BLaER1 treated with 17β-estradiol and CSF1 and Interleukin-3, amounts not matched to agents 10 nM and 100 nM (cell line): ENCODE data around the gene C2.
A peak's percentile ranks its signal among the peaks of the same experiment; 100 is the strongest.
"Not testable (repeated sequence)": the region's sequence is repeated elsewhere in the genome, so short reads cannot be mapped to it uniquely, and the experiment has no call there.

Experiments used
- H3K27ac ChIP-seq, 11 experiments: shearing (Covaris generic); formaldehyde crosslinking; 2 replicates each; pipeline ENCODE4 v1.8.1; 2022
- H3K27me3 ChIP-seq, 11 experiments: shearing (Covaris generic); formaldehyde crosslinking; 2 replicates each; pipeline ENCODE4 v1.8.1; 2022
- H3K36me3 ChIP-seq, 11 experiments: shearing (Covaris generic); formaldehyde crosslinking; 2 replicates each; pipeline ENCODE4 v1.8.1; 2022
- H3K4me1 ChIP-seq, 10 experiments: shearing (Covaris generic); formaldehyde crosslinking; 2 replicates each; pipeline ENCODE4 v1.8.1; 2022
- H3K4me2 ChIP-seq, 11 experiments: shearing (Covaris generic); formaldehyde crosslinking; 2 replicates each; pipeline ENCODE4 v1.8.1; 2022
- H3K4me3 ChIP-seq, 10 experiments: shearing (Covaris generic); formaldehyde crosslinking; 2 replicates each; pipeline ENCODE4 v1.8.1; 2022
- H3K9ac ChIP-seq, 11 experiments: shearing (Covaris generic); formaldehyde crosslinking; 2 replicates each; pipeline ENCODE4 v1.8.1; 2022
- H3K9me3 ChIP-seq, 11 experiments: shearing (Covaris generic); formaldehyde crosslinking; replicated peaks in 1 of 11; 2 replicates each; pipeline ENCODE4 v1.8.1; 2022
- H4K20me1 ChIP-seq, 11 experiments: shearing (Covaris generic); formaldehyde crosslinking; 2 replicates each; pipeline ENCODE4 v1.8.1; 2022
- Cebpa-rat ChIP-seq, 11 experiments: shearing (Covaris generic); IDR thresholded peaks; 2 replicates each; pipeline ENCODE4 v1.8.1; 2022

C2 gene

GRCh38 chr6:31901953-31902643 is 25.4 kb upstream of the C2 start, which contains the start of gene ZBTB12:
ZBTB12 (minus strand) TSS chr6:31902086; CDS start chr6:31901305, 781 bp downstream.
- Histone ChIP-seq H4K20me1 (no peaks in the 10 kb centered on the region; a peak in 2 of 22 replicates), H3K27ac (peak within 1 kb of the TSS; percentile 68 to 91 (median 79)), H3K36me3 (no peaks in the 10 kb centered on the region), H3K9me3 (no peaks in the 10 kb centered on the region), H3K4me2 (peak within 1 kb of the TSS; percentile 74 to 94 (median 87)), H3K4me3 (peak within 1 kb of the TSS; percentile 63 to 77 (median 68)), H3K27me3 (no peaks in the 10 kb centered on the region), H3K4me1 (peaks cover 39 to 69% (median 59%) of the 10 kb centered on the region in 10 experiments), H3K9ac (peak within 1 kb of the TSS; percentile 74 to 91 (median 82))
- TF ChIP-seq Cebpa-rat (IDR thresholded peaks at IDR 0.05): no peak

GRCh38 chr6:31903957-31904356 is 23.6 kb upstream of the C2 start:
- Histone ChIP-seq H3K4me1 (peaks cover 31 to 80% (median 65%) of the 10 kb centered on the region in 10 experiments), H3K27me3 (no peaks in the 10 kb centered on the region), H3K27ac (no peak overlapping the region), H3K4me3 (no peak overlapping the region), H3K9ac (no peak overlapping the region), H3K9me3 (no peaks in the 10 kb centered on the region), H3K36me3 (no peaks in the 10 kb centered on the region), H3K4me2 (peak overlapping the region in 5 of 11 experiments; percentile 27 to 90 (median 88); a peak in 7 of 22 replicates), H4K20me1 (no peaks in the 10 kb centered on the region; a peak in 2 of 22 replicates)
- TF ChIP-seq Cebpa-rat (IDR thresholded peaks at IDR 0.05): no peak

DNA sequence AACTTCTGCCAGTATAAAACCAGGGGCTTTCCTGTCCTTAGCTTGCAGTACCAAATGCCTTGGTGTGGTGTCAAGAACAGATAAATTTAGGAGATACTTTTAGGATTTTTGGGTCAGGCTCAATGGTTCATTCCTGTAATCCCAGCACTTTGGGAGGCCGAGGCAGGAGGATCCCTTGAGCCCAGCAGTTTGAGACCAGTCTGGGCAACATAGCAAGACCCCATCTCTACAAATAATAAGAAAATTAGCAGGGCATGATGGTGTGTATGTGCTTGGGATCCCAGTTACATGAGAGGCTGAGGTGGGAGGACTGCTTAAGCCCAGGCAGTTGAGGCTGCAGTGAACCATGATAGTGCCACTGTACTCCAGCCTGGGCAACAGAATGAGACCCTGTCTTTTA is 22.5 kb upstream of the C2 start:
- Histone ChIP-seq H3K9ac (no peak overlapping the region), H3K4me3 (no peak overlapping the region), H3K27me3 (no peaks in the 10 kb centered on the region), H3K9me3 (no peaks in the 10 kb centered on the region), H3K27ac (no peak overlapping the region), H3K36me3 (no peaks in the 10 kb centered on the region), H4K20me1 (no peaks in the 10 kb centered on the region; a peak in 1 of 22 replicates), H3K4me2 (no peak overlapping the region), H3K4me1 (peaks cover 20 to 80% (median 57%) of the 10 kb centered on the region in 10 experiments)
- no peak for TF ChIP-seq Cebpa-rat (IDR thresholded peaks at IDR 0.05)

- Histone ChIP-seq H3K4me2 (peak overlapping the region in 9 of 11 experiments; percentile 5 to 78 (median 60); a peak in 15 of 22 replicates), H3K4me3 (no peak overlapping the region)
These were observed 21.4 kb upstream of the C2 start for GRCh38 chr6:31906122-31906521.

GRCh38 chr6:31906727-31907126 is 20.8 kb upstream of the C2 start:
- H3K36me3 ChIP-seq, H3K4me3 ChIP-seq, H3K27me3 ChIP-seq, H3K9me3 ChIP-seq, H4K20me1 ChIP-seq: not testable (repeated sequence)
- Histone ChIP-seq H3K4me2 (peak overlapping the region in 10 of 11 experiments; percentile 18 to 78 (median 54); a peak in 17 of 22 replicates), H3K4me1 (peaks cover 13 to 85% (median 65%) of the 10 kb centered on the region in 10 experiments), H3K27ac (peak overlapping the region in 6 of 11 experiments; percentile 29 to 60 (median 44); a peak in 8 of 22 replicates), H3K9ac (peak overlapping the region in 2 of 11 experiments; percentile 0 to 11; a peak in 3 of 22 replicates)

More at GRCh38 chr6:31906122-31906521, 21.4 kb upstream of the C2 start:
- Histone ChIP-seq H3K36me3 (no peaks in the 10 kb centered on the region), H3K27me3 (no peaks in the 10 kb centered on the region), H3K4me1 (peaks cover 16 to 82% (median 64%) of the 10 kb centered on the region in 10 experiments), H3K27ac (peak overlapping the region in 4 of 11 experiments; percentile 4 to 60 (median 44); a peak in 4 of 22 replicates), H3K9ac (0 out of 22 replicates have a peak overlapping the region, but pooled peaks of 2 of the 11 experiments have one; percentile 0 to 11), H3K9me3 (no peaks in the 10 kb centered on the region), H4K20me1 (no peaks in the 10 kb centered on the region)
- TF ChIP-seq Cebpa-rat (IDR thresholded peaks at IDR 0.05): no peak

GRCh38 chr6:31907158-31907813 is 20.2 kb upstream of the C2 start:
- Histone ChIP-seq H3K27ac (peak overlapping the region in 8 of 11 experiments; percentile 40 to 60 (median 44); a peak in 15 of 22 replicates), H4K20me1 (no peaks in the 10 kb centered on the region), H3K4me3 (no peak overlapping the region), H3K9me3 (no peaks in the 10 kb centered on the region), H3K4me2 (peak overlapping the region; percentile 18 to 78 (median 60); a peak in 20 of 22 replicates), H3K36me3 (no peaks in the 10 kb centered on the region), H3K9ac (peak overlapping the region in 3 of 11 experiments; percentile 11 to 17 (median 15); a peak in 4 of 22 replicates), H3K4me1 (peaks cover 13 to 89% (median 68%) of the 10 kb centered on the region in 10 experiments), H3K27me3 (no peaks in the 10 kb centered on the region)
- peak in 10 of 11 experiments; percentile 47 to 94 (median 83); a peak in 17 of 22 replicates for TF ChIP-seq Cebpa-rat (IDR thresholded peaks at IDR 0.05)

DNA sequence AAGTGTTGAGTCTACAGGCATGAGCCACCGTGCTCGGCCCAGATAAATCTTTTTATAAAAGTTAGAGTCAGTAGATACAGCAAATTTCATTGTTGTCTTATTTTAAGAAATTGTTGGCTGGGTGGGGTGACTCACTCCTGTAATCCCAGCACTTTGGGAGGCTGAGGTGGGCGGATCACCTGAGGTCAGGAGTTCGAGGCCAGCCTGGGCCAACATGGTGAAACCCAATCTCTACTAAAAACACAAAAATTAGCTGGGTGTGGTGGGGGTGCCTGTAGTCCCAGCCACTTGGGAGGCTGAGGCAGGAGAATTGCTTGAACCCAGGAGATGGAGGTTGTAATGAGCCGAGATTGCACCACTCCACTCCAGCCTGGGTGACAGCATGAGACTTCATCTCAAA is 19.3 kb upstream of the C2 start:
- H3K36me3 ChIP-seq, H3K27me3 ChIP-seq, H3K9me3 ChIP-seq, H4K20me1 ChIP-seq, H3K4me3 ChIP-seq, H3K9ac ChIP-seq: not testable (repeated sequence)
- Histone ChIP-seq H3K4me2 (peak overlapping the region in 7 of 11 experiments; percentile 7 to 78 (median 62); a peak in 11 of 22 replicates), H3K27ac (peak overlapping the region in 8 of 11 experiments; percentile 40 to 60 (median 44); a peak in 15 of 22 replicates), H3K4me1 (peaks cover 3 to 82% (median 59%) of the 10 kb centered on the region in 10 experiments; a peak in 19 of 20 replicates)

DNA sequence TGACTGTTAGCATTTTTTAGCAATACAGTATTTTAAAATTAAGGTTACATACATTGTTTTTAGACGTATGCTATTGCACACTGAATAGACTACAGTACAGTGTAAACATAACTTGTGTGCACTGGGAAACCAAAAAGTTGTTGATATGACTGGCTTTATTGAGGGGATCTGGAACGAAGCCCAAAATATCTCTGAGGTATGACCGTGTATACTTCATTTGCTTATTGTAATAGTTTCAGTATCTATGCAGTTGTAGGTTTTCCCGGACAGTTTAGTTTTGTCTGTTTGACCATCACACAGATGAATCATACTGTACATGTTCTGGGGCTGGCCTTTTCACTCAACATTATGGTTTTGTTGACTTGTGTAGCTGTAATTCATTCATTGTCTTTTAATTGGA is 18.7 kb upstream of the C2 start:
- Histone ChIP-seq H3K4me3 (no peak overlapping the region), H3K9ac (no peak overlapping the region), H3K27me3 (no peaks in the 10 kb centered on the region), H3K4me2 (peak overlapping the region in 3 of 11 experiments; percentile 20 to 78 (median 76); a peak in 4 of 22 replicates), H3K4me1 (peaks cover 0 to 77% (median 54%) of the 10 kb centered on the region in 10 experiments; a peak in 18 of 20 replicates), H3K36me3 (no peaks in the 10 kb centered on the region), H3K27ac (0 out of 22 replicates have a peak overlapping the region, but pooled peaks of 1 of the 11 experiments have one; percentile 60), H4K20me1 (no peaks in the 10 kb centered on the region), H3K9me3 (no peaks in the 10 kb centered on the region)
- no peak for TF ChIP-seq Cebpa-rat (IDR thresholded peaks at IDR 0.05)

- not testable (repeated sequence) for H3K9me3 ChIP-seq, H4K20me1 ChIP-seq, H3K27me3 ChIP-seq, H3K36me3 ChIP-seq, H3K9ac ChIP-seq, H3K4me3 ChIP-seq
- H3K27ac ChIP-seq: peak overlapping the region in 2 of 11 experiments; percentile 17 to 30; a peak in 3 of 22 replicates
- H3K4me1 ChIP-seq: peaks cover 0 to 74% (median 53%) of the 10 kb centered on the region in 10 experiments; a peak in 18 of 20 replicates
- peak overlapping the region in 3 of 11 experiments; percentile 20 to 78 (median 76); a peak in 6 of 22 replicates for H3K4me2 ChIP-seq
These were observed 18.2 kb upstream of the C2 start for GRCh38 chr6:31909298-31909697.
